NCI-H1092 treated with DMSO at 0.1 percent for 48 hours (cell line): ENCODE data around the gene TBCE.

ENCODE experiments used
- DNase-seq: peaks from one replicate; lab custom pipeline; 2025; lab: John Stamatoyannopoulos, UW

Gene TBCE, protein sequence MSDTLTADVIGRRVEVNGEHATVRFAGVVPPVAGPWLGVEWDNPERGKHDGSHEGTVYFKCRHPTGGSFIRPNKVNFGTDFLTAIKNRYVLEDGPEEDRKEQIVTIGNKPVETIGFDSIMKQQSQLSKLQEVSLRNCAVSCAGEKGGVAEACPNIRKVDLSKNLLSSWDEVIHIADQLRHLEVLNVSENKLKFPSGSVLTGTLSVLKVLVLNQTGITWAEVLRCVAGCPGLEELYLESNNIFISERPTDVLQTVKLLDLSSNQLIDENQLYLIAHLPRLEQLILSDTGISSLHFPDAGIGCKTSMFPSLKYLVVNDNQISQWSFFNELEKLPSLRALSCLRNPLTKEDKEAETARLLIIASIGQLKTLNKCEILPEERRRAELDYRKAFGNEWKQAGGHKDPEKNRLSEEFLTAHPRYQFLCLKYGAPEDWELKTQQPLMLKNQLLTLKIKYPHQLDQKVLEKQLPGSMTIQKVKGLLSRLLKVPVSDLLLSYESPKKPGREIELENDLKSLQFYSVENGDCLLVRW

DNA sequence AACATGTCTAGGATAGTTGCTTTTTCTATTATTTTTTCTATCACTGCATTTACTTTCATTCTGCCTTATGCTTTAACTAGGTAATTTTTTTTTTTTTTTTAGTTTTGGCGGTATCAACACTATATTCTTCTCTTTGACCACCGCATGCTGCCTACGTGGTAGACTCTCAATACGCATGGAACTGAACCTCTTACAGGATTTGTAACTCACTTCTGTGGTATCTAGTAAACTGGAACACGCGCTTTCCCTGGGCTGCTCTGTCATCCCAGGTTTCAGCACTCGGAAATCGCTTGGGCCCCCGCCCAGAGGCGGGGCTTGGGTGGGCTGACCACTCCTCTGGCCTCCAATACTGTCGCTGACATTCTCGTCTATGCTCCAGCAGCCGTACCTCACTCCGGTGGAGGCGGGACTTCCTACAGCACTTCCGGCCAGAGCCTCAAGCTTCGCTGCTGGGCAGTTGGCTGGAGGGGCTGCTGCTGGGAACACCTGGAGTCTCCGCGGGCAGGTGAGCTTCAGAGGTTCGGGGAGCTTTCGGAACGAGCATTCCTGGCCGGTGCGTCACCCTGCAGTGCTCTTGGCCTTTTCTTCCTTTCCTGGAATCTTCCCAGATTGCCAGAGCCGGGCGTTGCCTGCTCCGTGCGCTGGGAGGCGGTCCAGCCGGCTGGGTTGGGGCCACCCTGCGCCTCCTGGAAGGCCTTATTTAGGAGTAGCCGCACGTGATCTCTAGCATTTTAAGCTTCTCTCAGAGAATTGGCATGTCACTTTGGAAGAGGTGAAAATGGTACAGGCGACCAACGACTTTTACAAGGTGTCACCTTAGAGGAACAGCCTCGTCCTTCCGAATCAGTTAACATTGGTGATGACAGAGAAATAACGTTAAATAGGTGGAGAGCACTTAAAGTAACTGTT lies at the start of gene TBCE:
Gene TBCE, plus strand, starts transcription at position 428 of the 909 bp plus-strand sequence. CDS start 12,623 bp downstream, outside the sequence.
- DNase-seq: peak; percentile 99

DNA sequence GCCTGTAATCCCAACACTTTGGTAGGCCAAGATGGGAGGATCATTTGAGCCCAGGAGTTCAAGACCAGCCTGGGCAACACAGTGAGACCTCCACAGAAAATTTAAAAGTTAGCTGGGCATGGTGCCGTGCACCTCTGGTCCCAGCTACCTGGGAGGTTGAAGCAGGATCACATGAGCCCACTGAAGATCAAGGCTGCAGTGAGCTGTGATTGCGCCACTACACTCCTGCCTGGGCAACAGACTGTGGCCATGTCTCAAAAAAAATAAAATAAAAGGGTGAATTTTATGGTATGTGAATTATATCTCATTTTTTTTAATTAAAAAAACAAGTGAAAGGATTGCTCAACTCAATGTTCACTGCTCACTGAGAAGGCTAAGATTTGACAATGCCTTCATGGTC lies 48.0 kb upstream of the TBCE start:
- no peak for DNase-seq

DNA sequence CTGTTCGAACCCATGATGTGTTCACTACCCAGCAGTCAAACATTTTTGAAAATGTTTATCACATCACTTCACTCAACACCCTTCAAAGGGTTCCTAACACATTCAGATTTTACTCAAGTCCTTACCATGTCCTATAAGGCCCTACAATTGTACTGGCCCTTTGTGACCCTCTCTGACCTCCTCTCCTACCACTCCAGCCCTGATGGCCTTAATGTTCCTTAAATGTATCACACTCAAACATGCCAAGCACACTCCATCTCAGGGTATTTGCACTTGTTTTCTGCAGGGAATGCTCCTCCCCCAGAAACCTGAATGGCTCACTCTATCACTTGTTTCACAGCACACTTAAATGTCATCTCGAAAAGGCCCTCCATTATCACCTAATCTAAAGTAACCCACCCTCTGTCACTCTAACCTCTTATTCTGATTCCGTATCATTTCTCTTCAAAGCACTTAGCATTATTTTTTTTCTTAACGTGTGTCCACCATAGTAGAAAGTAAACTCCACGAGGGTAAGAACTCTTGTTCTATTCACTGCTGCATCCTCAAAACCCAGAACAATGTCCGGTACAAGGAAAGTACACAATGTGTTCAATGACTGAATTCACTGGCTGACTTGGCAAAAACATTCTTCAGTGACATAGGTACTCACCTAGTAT lies 46.6 kb upstream of the TBCE start:
- no peak for DNase-seq

DNA sequence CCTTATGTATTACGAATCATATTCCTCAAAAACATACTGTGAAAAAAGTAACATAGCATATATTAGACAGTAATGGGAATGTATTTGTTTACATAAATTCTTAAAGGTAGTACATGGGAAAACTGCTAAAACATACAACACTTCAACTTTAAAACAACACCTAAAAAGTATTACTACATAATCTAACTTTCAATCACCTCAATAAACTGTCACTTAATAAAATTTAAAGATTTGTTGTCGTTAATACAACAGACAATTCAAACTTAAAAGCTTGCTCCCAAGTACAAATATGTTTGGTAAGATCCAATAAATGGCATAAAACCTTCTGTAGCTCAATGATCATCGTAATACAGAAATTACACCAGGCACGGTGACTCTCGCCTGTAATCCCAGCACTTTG lies 42.9 kb upstream of the TBCE start:
- DNase-seq: no peak

DNA sequence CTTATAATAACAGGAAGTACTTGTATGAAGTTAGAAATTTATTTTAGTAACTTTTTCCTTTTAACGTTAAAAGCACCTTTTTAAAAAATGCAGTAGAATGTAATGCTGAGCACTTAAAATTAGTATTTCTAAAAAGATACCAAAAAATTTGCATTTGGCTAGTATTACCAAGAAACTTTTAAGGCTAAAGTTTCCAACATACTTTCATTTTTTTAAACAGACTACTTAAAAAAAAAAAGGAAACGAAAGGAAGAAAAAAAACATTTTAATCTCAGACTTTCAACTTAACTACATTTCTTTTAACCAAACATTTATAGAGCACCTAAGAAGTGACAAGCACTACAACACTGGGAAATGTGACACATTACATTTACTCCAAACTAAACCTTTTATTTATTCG lies 42.1 kb upstream of the TBCE start:
- no peak for DNase-seq

DNA sequence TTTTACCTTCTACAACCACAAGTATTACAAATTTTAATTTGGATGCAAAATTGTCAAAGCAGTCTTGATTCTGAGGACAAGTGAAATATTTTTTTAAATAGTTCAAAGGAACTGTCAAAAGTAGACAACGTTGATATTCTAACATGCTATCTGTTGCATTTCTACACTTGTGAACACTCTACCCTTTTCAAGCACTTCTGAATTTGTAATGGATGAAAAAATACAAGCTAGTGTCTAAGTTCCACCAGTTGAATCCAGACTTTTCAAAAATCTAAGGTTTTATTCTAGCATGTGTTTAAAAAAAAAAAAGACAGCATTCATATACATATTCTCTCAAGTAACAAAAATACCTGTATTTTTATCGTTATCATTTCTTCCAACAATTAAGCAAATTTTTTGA lies 41.4 kb upstream of the TBCE start:
- DNase-seq: no peak

DNA sequence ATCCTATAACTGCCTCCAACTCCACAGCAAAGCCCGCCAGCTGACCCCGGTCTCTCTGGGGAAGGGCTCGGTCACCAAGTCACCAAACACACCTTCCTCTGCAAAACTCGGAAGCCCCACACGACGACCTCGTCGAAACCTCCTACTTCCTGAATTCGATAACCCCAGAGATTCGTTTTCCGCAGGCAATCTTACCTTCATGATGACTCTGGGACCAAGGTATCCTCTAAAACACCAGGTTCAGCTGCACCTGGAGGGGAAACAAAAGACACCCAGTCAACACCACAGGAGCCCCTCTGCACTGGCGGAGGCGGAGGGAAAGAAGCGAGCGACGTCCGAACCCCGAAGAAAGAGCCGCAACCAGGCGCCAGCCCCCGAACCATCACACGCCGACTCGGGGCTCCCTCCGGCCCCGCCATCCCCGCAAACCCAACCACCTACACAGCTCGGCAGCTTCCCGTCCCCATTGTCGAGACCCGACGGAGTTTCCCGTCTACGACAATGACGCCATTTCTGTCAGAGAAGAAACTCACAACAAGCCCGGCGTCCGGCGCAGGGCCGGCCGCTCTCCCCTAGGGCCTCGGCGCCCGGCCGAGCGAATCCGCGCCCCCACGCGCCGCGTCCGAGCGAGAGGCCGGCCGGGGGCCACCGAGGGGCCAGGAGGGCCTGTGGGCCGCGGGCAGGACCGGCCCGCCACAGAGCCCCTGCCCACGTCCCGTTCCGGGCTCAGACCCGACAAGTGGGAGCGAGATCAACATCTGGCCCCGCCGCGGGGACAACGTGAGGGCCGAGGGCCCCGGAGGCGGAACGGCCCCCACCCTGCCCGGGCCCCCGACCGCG lies 40.3 kb upstream of the TBCE start:
- DNase-seq: peak; percentile 35

DNA sequence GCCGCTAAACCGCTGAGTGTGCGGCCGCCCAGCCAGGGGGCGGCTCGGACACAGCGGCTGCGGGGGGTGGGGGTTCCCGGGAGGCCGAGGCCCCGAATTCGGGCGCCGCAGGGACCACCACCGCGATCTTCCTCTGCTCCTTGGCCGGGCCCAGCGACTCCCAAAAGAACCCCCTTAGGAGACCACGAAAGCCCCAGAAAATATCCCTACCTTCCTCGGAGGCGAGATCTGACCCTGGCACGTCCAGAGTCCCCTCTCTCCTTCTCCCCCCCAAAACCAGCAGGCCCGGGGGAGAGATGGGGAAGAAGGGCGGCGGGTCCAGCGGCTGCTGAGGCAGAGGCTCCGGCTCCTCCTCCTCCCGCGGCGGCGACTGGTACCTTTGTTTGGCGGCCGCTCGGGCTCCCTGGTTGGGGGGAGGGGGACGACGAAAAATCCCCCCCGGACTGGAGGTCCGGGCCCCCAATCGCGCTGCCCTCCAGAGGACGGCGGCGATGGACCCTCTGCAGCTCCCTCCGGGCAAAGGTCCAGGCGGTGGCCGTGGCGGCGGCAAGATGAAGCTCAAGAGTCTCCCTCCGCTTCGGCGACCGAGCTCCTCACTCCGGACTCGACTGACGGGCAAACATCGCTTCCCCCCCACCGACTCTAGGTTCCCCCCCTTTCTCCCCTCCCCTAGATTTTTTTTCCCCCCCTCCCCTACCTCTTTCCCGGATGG lies 39.5 kb upstream of the TBCE start, which contains the start of gene ARID4B:
Gene ARID4B, minus strand, starts transcription at position 621 of the 712 bp plus-strand sequence. CDS start 1,260 bp downstream, outside the sequence.
- no peak for DNase-seq

DNA sequence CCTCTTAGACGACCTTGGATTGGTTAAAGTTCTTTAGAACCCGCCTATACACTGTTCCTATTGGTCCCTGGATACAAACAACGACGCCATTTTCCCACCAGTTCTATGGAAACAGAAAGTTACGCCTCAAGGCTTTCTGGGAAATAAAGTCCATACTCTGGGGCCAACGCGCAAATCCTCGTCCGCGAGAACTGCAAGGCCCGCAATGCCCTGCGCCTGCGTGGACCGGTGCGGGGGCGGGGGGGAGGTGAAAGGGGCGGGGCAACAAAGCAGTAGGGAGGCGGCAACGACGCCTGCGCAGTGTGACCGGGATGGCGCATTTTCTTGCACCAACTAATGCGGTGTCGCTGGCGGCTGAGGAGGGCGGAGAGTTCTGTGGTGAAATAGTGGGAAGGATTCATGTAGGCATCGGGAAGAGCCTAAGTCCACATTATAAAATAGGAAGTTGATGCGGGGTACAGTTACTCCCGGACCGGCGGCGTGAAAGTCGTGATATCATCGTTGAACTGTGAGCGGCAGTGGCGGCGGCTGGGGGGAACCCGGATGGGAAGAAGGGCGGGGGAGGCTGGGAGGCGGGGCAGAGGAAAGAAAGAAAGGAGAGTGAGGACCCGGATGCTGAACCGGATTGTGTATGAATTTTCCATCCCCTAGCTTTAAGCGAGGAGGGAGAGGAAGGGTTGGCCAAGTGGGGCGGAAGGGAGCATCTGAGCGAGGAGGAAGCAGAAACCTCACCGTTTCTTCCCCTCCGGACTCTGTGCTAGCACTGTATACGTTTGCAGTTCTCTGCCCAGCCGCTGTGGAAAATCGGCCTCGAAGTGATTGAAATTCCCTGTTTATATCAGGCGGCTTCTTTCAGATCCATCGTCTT lies 38.7 kb upstream of the TBCE start, which contains the start of gene GGPS1:
Gene GGPS1, plus strand, starts transcription at position 300 of the 868 bp plus-strand sequence. CDS start 6,695 bp downstream, outside the sequence.
- peak; percentile 100 for DNase-seq

DNA sequence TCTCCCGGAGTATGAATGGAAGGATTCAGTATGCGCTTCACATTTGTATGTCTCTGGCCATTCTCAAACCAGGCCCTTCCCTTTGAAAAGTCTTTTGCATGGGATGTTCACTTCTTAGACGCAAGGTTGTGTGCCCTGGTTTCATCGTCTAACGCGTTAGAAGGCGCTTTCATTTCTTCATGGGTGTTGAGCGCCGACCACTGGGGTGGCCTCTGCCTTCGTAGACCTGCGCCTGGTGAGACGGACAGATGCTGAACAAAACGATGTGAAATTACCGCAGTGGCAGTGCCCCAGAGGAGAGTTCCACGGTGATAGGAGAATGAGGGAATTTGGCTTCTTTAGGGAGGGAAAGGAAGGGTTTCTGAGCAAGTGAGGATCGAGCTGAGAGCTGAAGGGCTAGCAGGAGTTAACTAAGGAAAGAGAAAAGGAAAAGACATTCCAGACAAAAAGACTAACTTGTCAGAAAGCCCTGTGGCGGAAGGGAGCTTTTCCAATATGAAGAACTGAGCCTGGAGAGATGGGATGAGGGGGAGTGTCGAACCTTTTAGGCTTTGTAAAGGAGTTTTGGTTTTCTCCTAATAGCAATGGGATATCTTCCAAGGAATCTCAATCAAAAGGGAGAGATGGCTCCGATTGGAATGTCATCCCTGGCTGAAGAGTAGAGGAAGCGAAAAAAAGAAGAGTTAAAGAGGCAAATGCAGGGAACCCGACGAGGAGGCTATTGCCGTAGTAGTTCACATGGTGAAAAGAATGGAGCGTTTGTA lies 37.9 kb upstream of the TBCE start:
- peak; percentile 66 for DNase-seq

DNA sequence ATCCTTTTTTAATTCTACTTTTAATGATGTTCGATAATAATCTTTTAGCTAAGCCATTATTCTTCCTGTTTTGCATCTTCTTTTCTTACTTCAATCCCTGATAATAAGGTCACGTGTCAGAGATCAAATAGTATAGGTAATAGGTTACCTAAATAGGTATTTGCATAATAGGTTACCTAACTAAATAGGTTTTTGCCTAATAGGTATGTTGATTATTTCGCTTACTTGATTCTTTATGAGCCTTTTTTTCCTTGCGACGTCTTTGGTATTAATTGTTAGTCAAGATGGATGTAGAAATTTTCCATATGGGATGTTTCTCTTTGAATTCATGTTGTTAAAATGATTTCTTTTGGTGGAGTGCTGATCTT lies 36.3 kb upstream of the TBCE start:
- DNase-seq: no peak

DNA sequence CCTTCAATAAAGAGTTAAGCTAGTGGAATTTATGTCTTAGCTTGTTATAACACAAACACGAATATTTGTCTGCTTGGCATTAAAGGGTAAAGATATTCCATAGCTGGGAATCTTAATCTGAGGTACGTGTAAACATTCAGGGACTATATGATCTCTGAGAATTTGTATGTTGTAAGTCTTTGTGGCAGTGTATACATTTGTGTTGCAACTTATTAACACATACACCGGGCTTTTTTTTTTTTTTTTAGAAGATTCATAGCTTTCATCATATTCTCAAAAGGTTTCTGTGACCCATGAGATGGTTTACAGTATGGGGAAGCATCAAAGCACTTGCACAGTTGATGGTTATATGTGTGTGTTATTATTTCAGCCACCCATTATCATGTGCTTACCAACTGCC lies 35.8 kb upstream of the TBCE start:
- no peak for DNase-seq

DNA sequence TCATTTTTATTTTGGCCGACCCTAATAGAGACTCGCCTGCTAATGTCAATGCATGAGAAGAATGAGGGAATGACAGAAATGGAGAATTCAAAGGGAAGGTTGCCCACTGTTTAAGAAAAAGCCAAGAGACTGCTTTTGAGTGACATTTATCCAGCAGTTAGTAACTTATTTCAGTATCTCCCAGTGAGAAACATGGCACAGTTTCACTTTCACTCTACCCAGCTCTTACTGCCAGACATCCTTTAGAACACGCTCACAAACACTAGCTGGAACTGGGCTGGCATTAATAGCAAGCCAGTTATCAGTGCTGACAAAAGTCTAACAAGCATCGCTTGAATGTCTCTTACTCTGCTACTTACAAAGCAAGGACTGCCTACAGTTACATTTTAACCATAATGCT lies 30.3 kb upstream of the TBCE start:
- no peak for DNase-seq

DNA sequence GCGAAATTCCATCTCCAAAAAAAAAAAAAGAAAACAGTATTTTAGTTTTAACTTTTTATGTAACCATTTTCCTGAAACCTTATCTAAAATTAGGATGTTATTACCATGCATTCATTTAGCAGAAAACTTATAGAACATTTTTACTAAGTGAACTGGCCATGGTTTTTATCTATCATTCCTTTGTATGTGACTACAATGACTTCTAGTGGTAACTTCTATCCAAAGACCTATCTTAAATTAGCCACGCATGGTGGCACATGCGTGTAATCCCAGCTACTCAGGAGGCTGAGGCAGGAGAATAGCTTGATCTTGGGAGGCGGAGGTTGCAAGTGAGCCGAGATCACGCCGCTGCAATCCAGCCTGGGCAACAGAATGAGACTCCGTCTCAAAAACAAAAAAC lies 27.5 kb upstream of the TBCE start:
- DNase-seq: no peak

DNA sequence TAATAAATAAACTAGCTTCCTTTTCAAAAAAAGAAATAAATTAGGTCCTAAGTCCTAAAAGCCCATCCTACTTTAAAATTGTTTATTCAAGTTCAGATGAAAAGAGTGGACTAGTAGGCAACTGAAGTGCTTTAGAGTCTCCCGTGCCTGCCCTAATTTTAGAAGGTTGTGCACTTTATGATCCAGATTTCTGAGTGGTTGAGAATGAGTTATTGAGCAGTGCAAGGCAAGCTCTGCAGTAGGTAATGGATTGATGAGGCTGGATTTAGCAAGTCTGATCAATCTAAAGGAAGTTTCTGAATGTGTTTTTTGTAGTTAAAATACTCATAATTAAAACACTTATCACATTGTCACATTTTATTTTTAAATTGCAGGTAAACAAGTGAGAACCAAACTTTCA lies 25.9 kb upstream of the TBCE start:
- DNase-seq: no peak

DNA sequence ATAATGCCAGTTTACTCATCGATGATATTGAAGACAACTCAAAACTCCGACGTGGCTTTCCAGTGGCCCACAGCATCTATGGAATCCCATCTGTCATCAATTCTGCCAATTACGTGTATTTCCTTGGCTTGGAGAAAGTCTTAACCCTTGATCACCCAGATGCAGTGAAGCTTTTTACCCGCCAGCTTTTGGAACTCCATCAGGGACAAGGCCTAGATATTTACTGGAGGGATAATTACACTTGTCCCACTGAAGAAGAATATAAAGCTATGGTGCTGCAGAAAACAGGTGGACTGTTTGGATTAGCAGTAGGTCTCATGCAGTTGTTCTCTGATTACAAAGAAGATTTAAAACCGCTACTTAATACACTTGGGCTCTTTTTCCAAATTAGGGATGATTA lies 25.2 kb upstream of the TBCE start:
- no peak for DNase-seq

DNA sequence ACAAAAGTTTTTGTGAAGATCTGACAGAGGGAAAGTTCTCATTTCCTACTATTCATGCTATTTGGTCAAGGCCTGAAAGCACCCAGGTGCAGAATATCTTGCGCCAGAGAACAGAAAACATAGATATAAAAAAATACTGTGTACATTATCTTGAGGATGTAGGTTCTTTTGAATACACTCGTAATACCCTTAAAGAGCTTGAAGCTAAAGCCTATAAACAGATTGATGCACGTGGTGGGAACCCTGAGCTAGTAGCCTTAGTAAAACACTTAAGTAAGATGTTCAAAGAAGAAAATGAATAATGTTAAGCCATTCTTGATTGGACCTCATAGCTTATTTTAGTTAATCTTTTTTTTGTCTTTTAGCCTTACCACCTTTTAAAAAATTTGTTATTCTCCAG lies 24.8 kb upstream of the TBCE start:
- no peak for DNase-seq

DNA sequence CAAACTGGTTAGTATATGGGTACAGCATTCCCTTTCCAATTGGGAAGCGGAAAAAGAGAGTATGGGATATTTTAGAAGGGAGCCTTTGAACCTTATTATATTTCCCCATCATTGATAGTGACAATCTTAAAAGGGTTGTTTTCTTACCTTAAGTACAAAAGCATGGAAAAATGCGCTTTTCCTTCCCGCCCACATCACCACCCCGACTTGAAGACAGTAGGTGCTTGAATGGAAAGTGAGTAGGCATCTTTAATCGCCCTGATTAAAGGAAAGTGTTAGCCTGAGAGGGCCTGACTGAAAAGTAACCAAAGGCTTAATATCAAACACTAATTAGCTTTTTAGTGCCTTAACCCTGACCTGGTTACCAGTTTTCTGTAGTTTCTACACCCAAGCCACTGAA lies 23.5 kb upstream of the TBCE start:
- DNase-seq: no peak

DNA sequence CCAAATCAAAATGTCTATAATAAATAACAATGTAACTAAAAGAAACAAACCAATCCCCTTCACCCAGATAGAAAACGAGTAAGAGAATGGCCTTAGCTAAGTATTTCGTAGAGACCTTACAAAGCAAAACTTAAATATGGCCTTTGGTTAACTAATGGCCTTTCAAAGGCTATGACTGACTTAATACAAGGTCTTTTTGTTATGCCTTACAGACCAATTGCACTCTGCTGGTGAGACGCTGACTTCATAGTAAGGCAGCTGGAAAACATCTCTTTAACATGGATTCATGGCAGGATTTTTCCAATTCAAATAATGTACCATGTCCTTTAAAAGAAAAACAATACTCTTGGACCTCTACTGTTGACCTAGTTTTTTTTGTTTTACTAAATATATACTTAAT lies 15.8 kb upstream of the TBCE start:
- no peak for DNase-seq
